Activated effector memory CD4-positive, alpha-beta T cell treated with Interleukin-2 at 50 U/mL for 16 hours (primary cell): ENCODE data around the gene MSANTD1.
"Not testable (repeated sequence)": the region's sequence is repeated elsewhere in the genome, so short reads cannot be mapped to it uniquely, and the experiment has no call there.

Source experiments
- DNase-seq: peaks from one replicate; pipeline ENCODE4 v3.0.0-alpha.2; 2020

MSANTD1 gene

GRCh38 chr4:3291969-3292570 is 43.1 kb downstream of the MSANTD1 start:
- DNase-seq = no peak

- peak; percentile 82 for DNase-seq
Measured at GRCh38 chr4:3292571-3293400, 43.8 kb downstream of the MSANTD1 start, which contains the start of gene RGS12. RGS12 (plus strand) TSS chr4:3293021; CDS start chr4:3316171, 23,150 bp downstream.

- no peak for DNase-seq
Measured at GRCh38 chr4:3293401-3294391, 44.7 kb downstream of the MSANTD1 start.

- no peak for DNase-seq
Measured at GRCh38 chr4:3294401-3295241, 45.7 kb downstream of the MSANTD1 start.

GRCh38 chr4:3295837-3296624 is 47.1 kb downstream of the MSANTD1 start:
- DNase-seq = no peak

- no peak for DNase-seq
Measured at GRCh38 chr4:3296651-3297050, 47.7 kb downstream of the MSANTD1 start.

GRCh38 chr4:3297066-3297859 is 48.3 kb downstream of the MSANTD1 start:
- no peak for DNase-seq

GRCh38 chr4:3299122-3299975 is 50.4 kb downstream of the MSANTD1 start:
- no peak for DNase-seq

- no peak for DNase-seq
Measured at GRCh38 chr4:3299976-3300671, 51.2 kb downstream of the MSANTD1 start.

- DNase-seq = not testable (repeated sequence)
Measured at GRCh38 chr4:3300882-3301281, 51.9 kb downstream of the MSANTD1 start.

GRCh38 chr4:3301450-3302172 is 52.7 kb downstream of the MSANTD1 start:
- no peak for DNase-seq

- peak; percentile 70 for DNase-seq
Measured at GRCh38 chr4:3302173-3302785, 53.3 kb downstream of the MSANTD1 start.

- no peak for DNase-seq
Measured at GRCh38 chr4:3302786-3303564, 54.0 kb downstream of the MSANTD1 start.

- no peak for DNase-seq
Measured at GRCh38 chr4:3303565-3303824, 54.5 kb downstream of the MSANTD1 start.

GRCh38 chr4:3303923-3304710 is 55.2 kb downstream of the MSANTD1 start:
- no peak for DNase-seq
